ENCODE results near the gene PPP2R2C. TPM values are rescaled to one million over a fixed set of nuclear protein-coding genes. Genes with fewer than 3 reads are reported as not detected.

PPP2R2C gene
- total and polyA plus RNA-seq, 2 of the 4 experiments (the other 2 are of a cell fraction): 0.03 TPM; not detected in 1

- Histone ChIP-seq H3K9ac (ENCODE audit: low read depth, low read length) (no peak overlapping the region), H4K20me1 (ENCODE audit: insufficient read depth, low read length) (no peaks in the 10 kb centered on the region; the same call in 1 of the 2 replicates), H2BK120ac (ENCODE audit: low read depth, low read length) (no peak overlapping the region), H3K4me2 (ENCODE audit: low read depth, low read length) (no peak overlapping the region), H3K56ac (ENCODE audit: extremely low read depth, insufficient read depth, low read length) (no peak overlapping the region), H3K4ac (ENCODE audit: low read depth, low read length) (no peak overlapping the region), H2BK20ac (ENCODE audit: low read depth, low read length) (no peak overlapping the region), H3K23ac (ENCODE audit: low read depth, low read length) (no peak overlapping the region), H3K4me3 (ENCODE audit: insufficient read depth, low read depth, low read length) (no peak overlapping the region), H3K79me1 (ENCODE audit: low read depth in 1 of 2, low read length in 2 of 2) (no peaks in the 10 kb centered on the region), H2AK5ac (ENCODE audit: low read depth, low read length) (no peak overlapping the region), H3K4me1 (ENCODE audit: control insufficient read depth, insufficient read depth, low read length) (no peaks in the 10 kb centered on the region), H3K9me1 (ENCODE audit: insufficient read depth, low read length) (no peaks in the 10 kb centered on the region), H3K27me3 (ENCODE audit: control insufficient read depth, insufficient read depth, low read length) (peaks cover 8% of the 10 kb centered on the region), H2BK5ac (ENCODE audit: low read depth, low read length, poor library complexity, severe bottlenecking) (no peak overlapping the region), H3K14ac (replicated peaks; ENCODE audit: low read depth, low read length) (no peak overlapping the region), H4K8ac (ENCODE audit: low read depth in 2 of 2, low read length in 2 of 2) (no peak overlapping the region), H2AFZ (replicated peaks; ENCODE audit: low read length, poor library complexity) (no peak overlapping the region), H4K91ac (ENCODE audit: insufficient read depth, low read depth, low read length) (no peak overlapping the region), H3K9me3 (ENCODE audit: control insufficient read depth, insufficient read depth, low read length) (no peaks in the 10 kb centered on the region), H4K5ac (ENCODE audit: low read depth, low read length) (no peak overlapping the region), H2AK9ac (replicated peaks; ENCODE audit: low read depth, low read length, poor library complexity) (no peak overlapping the region), H3K27ac (ENCODE audit: insufficient read depth, low read length) (no peak overlapping the region), H2BK15ac (ENCODE audit: low read depth, low read length) (no peak overlapping the region), H3K18ac (ENCODE audit: low read depth, low read length) (no peak overlapping the region), H3K36me3 (ENCODE audit: control insufficient read depth, insufficient read depth, low read length) (no peaks in the 10 kb centered on the region)
- intact Hi-C loops (cut with micrococcal nuclease): no loop called here
- dilution Hi-C loops (cut with HindIII; ENCODE audit: low sequenced_read_pairs, unreplicated experiment): no loop called here
- ATAC-seq (ENCODE audit: low read depth) (no peak), DNase-seq (no peak)
- BruUV-seq (replicated peaks): no TSS peak
- 70% methylated on average over 2 of the region's 20 CpGs; no CpG with 5 or more reads in 1 of the 2 experiments for WGBS, 2 experiments (ENCODE audit: extremely low coverage in 2 of 2, insufficient read length in 1 of 2)
- ChIA-PET CTCF (no interaction called here), POLR2A (ENCODE audit: unreplicated experiment) (interaction anchor here (0.5 kb wide), 1 partner anchor 14 kb away, joined by 3 read pairs; no protein-coding TSS in a partner anchor)
- TF ChIP-seq FOS (IDR thresholded peaks at IDR 0.05; ENCODE audit: low read depth, low read length) (no peak), CTCF (conservative IDR thresholded peaks at IDR 0.05; ENCODE audit: low read depth, low read length) (no peak), CHD1 (IDR thresholded peaks at IDR 0.05; ENCODE audit: low read depth, low read length) (no peak), USF2 (IDR thresholded peaks at IDR 0.05; ENCODE audit: low read depth, low read length) (no peak), POLR2A (IDR thresholded peaks at IDR 0.05; ENCODE audit: low read depth, low read length) (no peak), RFX5 (IDR thresholded peaks at IDR 0.05; ENCODE audit: low read depth, low read length) (no peak), MAZ (IDR thresholded peaks at IDR 0.05; ENCODE audit: borderline replicate concordance, low read depth, low read length) (no peak), RCOR1 (IDR thresholded peaks at IDR 0.05; ENCODE audit: insufficient replicate concordance, low read length) (no peak), CEBPB (IDR thresholded peaks at IDR 0.05; ENCODE audit: low read depth, low read length) (no peak), NFE2L2 (IDR thresholded peaks at IDR 0.05; ENCODE audit: low read depth, low read length) (no peak), ELK1 (IDR thresholded peaks at IDR 0.05; ENCODE audit: borderline replicate concordance, low read depth, low read length) (no peak), RAD21 (IDR thresholded peaks at IDR 0.05; ENCODE audit: low read length) (no peak)
- in situ Hi-C loops (cut with MboI; ENCODE audit: low sequenced_read_pairs): no loop called here
These were observed 19.3 kb downstream of the PPP2R2C start for GRCh38 chr4:6452897-6453687.

Measured in IMR-90 (cell line).